Lower lobe of right lung (tissue), 2 donors: ENCODE data around the gene CHKA. TPM values are rescaled to one million over a fixed set of nuclear protein-coding genes. Genes with fewer than 3 reads are reported as not detected.

Experiments used
- ATAC-seq, 2 donors: fragments of 200-7000 bp; cut with Tn5 transposase; one replicate each; pipeline ENCODE4 v1.9.1; 2020 to 2022; ENCODE audit warnings: mild to moderate bottlenecking in 2 of 2, moderate library complexity in 2 of 2
- DNase-seq: peaks from one replicate; pipeline ENCODE4 v3.0.0-alpha.2; 2020
- H3K27ac ChIP-seq: fragments of 200-600 bp; one replicate; pipeline ENCODE4 v1.8.0; 2022
- H3K27me3 ChIP-seq: fragments of 200-600 bp; one replicate; pipeline ENCODE4 v1.8.0; 2022; ENCODE audit warnings: low read depth
- H3K36me3 ChIP-seq: fragments of 200-600 bp; one replicate; pipeline ENCODE4 v1.8.0; 2022; ENCODE audit warnings: mild to moderate bottlenecking
- H3K4me1 ChIP-seq: fragments of 200-600 bp; one replicate; pipeline ENCODE4 v1.8.0; 2022
- H3K4me3 ChIP-seq: fragments of 200-600 bp; one replicate; pipeline ENCODE4 v1.8.0; 2022; ENCODE audit warnings: mild to moderate bottlenecking
- H3K9me3 ChIP-seq: fragments of 200-600 bp; one replicate; pipeline ENCODE4 v1.8.0; 2022
- CTCF ChIP-seq: fragments of 200-600 bp; IDR thresholded peaks from one replicate; pipeline ENCODE4 v1.8.0; 2022; ENCODE audit warnings: antibody characterized with exemption, mild to moderate bottlenecking
- intact Hi-C: fragments of 100-400 bp; cut with DNase I; formaldehyde crosslinking; loops from one replicate; pipeline ENCODE4 v1.11.0; 2022
- total RNA-seq: library from RNA; stranded (reverse); fragmentation: NEBNext Ultra II Directional; extraction: Animal tissue kit (Norgen Biotek cat#: 25700); gene quantifications from one replicate; pipeline ENCODE4 v1.2.1, GENCODE V29; 2021
- donor health status: DM: no; HTN: yes; CAD: no; lungs with severe emphysema.

CHKA gene
- total RNA-seq, 1 donor from 2014 or later: 43.0 TPM

- Histone ChIP-seq H3K4me1 (peaks cover 12% of the 10 kb centered on the region), H3K4me3 (no peak overlapping the region), H3K9me3 (no peaks in the 10 kb centered on the region), H3K36me3 (peaks cover 100% of the 10 kb centered on the region), H3K27me3 (no peaks in the 10 kb centered on the region), H3K27ac (no peak overlapping the region)
- DNase-seq: no peak
- no peak for ATAC-seq
- intact Hi-C loops: no loop called here
- TF ChIP-seq CTCF: no peak
These were observed 54.4 kb downstream of the CHKA start for GRCh38 chr11:68066742-68067141.

GRCh38 chr11:68065841-68066240 lies 55.3 kb downstream of the CHKA start:
- DNase-seq: no peak
- Histone ChIP-seq H3K9me3 (no peaks in the 10 kb centered on the region), H3K27ac (no peak overlapping the region), H3K4me3 (no peak overlapping the region), H3K36me3 (peaks cover 100% of the 10 kb centered on the region), H3K27me3 (no peaks in the 10 kb centered on the region), H3K4me1 (peaks cover 12% of the 10 kb centered on the region)
- TF ChIP-seq CTCF: no peak
- intact Hi-C loops: no loop called here
- no peak for ATAC-seq

- DNase-seq: no peak
- no peak for TF ChIP-seq CTCF
- Histone ChIP-seq H3K4me1 (peaks cover 12% of the 10 kb centered on the region), H3K9me3 (no peaks in the 10 kb centered on the region), H3K4me3 (no peak overlapping the region), H3K27ac (no peak overlapping the region), H3K27me3 (no peaks in the 10 kb centered on the region), H3K36me3 (peaks cover 99% of the 10 kb centered on the region)
- intact Hi-C loops: no loop called here
- ATAC-seq: no peak
These were observed 56.3 kb downstream of the CHKA start for GRCh38 chr11:68064926-68065325.

GRCh38 chr11:68061508-68061907 lies 59.7 kb downstream of the CHKA start:
- Histone ChIP-seq H3K4me1 (peaks cover 12% of the 10 kb centered on the region), H3K27ac (no peak overlapping the region), H3K27me3 (no peaks in the 10 kb centered on the region), H3K9me3 (no peaks in the 10 kb centered on the region), H3K4me3 (no peak overlapping the region), H3K36me3 (peaks cover 82% of the 10 kb centered on the region)
- no peak for DNase-seq
- TF ChIP-seq CTCF: no peak
- ATAC-seq: no peak
- intact Hi-C loops: no loop called here

GRCh38 chr11:68057807-68058206 lies 63.4 kb downstream of the CHKA start:
- no peak for TF ChIP-seq CTCF
- Histone ChIP-seq H3K9me3 (no peaks in the 10 kb centered on the region), H3K4me1 (no peaks in the 10 kb centered on the region), H3K4me3 (no peak overlapping the region), H3K36me3 (peaks cover 56% of the 10 kb centered on the region), H3K27ac (no peak overlapping the region), H3K27me3 (no peaks in the 10 kb centered on the region)
- DNase-seq (no peak), ATAC-seq (no peak)
- intact Hi-C loops: no loop called here
